GM18867 (cell line): Measurements from ENCODE around the gene TMEM273.
A peak's percentile ranks its signal among the peaks of the same experiment; 100 is the strongest.

Experiments
- ATAC-seq: cut with Tn5 transposase; IDR thresholded peaks from one replicate; pipeline ENCODE4 v1.9.1; 2021; ENCODE audit warnings: mild to moderate bottlenecking, moderate library complexity; ENCODE audit not compliant: unreplicated experiment

TMEM273 gene

GRCh38 chr10:49166484-49167400, 21.4 kb downstream of the TMEM273 start:
- no peak for ATAC-seq

- ATAC-seq: no peak
These were observed 22.2 kb downstream of the TMEM273 start for GRCh38 chr10:49165821-49166483.

- no peak for ATAC-seq
These were observed 22.9 kb downstream of the TMEM273 start for GRCh38 chr10:49165259-49165658.

GRCh38 chr10:49164559-49165188, 23.5 kb downstream of the TMEM273 start:
- ATAC-seq: peak; percentile 87

- ATAC-seq: no peak
These were observed 24.4 kb downstream of the TMEM273 start for GRCh38 chr10:49163741-49164140.

GRCh38 chr10:49162761-49163310, 25.4 kb downstream of the TMEM273 start:
- no peak for ATAC-seq

GRCh38 chr10:49162063-49162462, 26.1 kb downstream of the TMEM273 start:
- ATAC-seq: no peak

- ATAC-seq: no peak
These were observed 26.7 kb downstream of the TMEM273 start for GRCh38 chr10:49161411-49161997.

- ATAC-seq: no peak
These were observed 27.4 kb downstream of the TMEM273 start for GRCh38 chr10:49160814-49161213.

- no peak for ATAC-seq
These were observed 28.1 kb downstream of the TMEM273 start for GRCh38 chr10:49160110-49160509.

- ATAC-seq: no peak
These were observed 29.3 kb downstream of the TMEM273 start for GRCh38 chr10:49158915-49159314.

- ATAC-seq: no peak
These were observed 29.8 kb downstream of the TMEM273 start for GRCh38 chr10:49158404-49158803.

- no peak for ATAC-seq
These were observed 31.0 kb downstream of the TMEM273 start for GRCh38 chr10:49157229-49157628.

GRCh38 chr10:49154641-49155040, 33.5 kb downstream of the TMEM273 start:
- ATAC-seq: no peak

- ATAC-seq: no peak
These were observed 34.2 kb downstream of the TMEM273 start for GRCh38 chr10:49153971-49154370.

- ATAC-seq: no peak
These were observed 35.1 kb downstream of the TMEM273 start for GRCh38 chr10:49153115-49153514.

GRCh38 chr10:49152663-49153062, 35.5 kb downstream of the TMEM273 start:
- no peak for ATAC-seq

- ATAC-seq: peak; percentile 49
These were observed 36.2 kb downstream of the TMEM273 start for GRCh38 chr10:49152037-49152436.

- no peak for ATAC-seq
These were observed 36.7 kb downstream of the TMEM273 start for GRCh38 chr10:49151481-49151880.

- ATAC-seq: no peak
These were observed 37.2 kb downstream of the TMEM273 start for GRCh38 chr10:49151025-49151445.

- ATAC-seq: no peak
These were observed 37.8 kb downstream of the TMEM273 start for GRCh38 chr10:49150426-49150825.
